IMR-90 (cell line): ENCODE data around the gene FAM131B. TPM values are rescaled to one million over a fixed set of nuclear protein-coding genes. Genes with fewer than 3 reads are reported as not detected.

Source experiments
- ATAC-seq: fragments of 200-7000 bp; cut with Tn5 transposase; 2 replicates; pipeline ENCODE4 v1.9.1; 2020; ENCODE audit warnings: low read depth, mild to moderate bottlenecking, moderate library complexity
- BruUV-seq: library from RNA; stranded (reverse); fragments of 400-500 nt; replicated peaks from 2 replicates; lab custom pipeline; 2021; lab: Mats Ljungman, UMichigan
- CTCF ChIA-PET: fragments of 300-600 bp; formaldehyde crosslinking; extraction: SDS; loops from one replicate; lab custom pipeline; 2021; ENCODE audit warnings: antibody characterized with exemption; lab: Yijun Ruan, JAX
- POLR2A ChIA-PET: fragments of 300-600 bp; sonication (Branson Sonifier 250); formaldehyde crosslinking; loops from one replicate; lab custom pipeline; 2022; ENCODE audit warnings: antibody characterized with exemption; ENCODE audit not compliant: unreplicated experiment; lab: Charles Lee
- DNase-seq: peaks from one replicate; pipeline ENCODE4 v3.0.0; 2013
- H2AFZ ChIP-seq: replicated peaks from 2 replicates; pipeline ENCODE3; 2013; ENCODE audit warnings: low read length, mild to moderate bottlenecking; ENCODE audit not compliant: poor library complexity
- H2AK5ac ChIP-seq: 2 replicates; pipeline ENCODE4 v1.6.1; 2013; ENCODE audit warnings: low read depth, low read length, inconsistent platforms
- H2AK9ac ChIP-seq: replicated peaks from 2 replicates; pipeline ENCODE3; 2013; ENCODE audit warnings: mild to moderate bottlenecking, low read depth, low read length, moderate library complexity; ENCODE audit not compliant: poor library complexity
- H2BK120ac ChIP-seq: 2 replicates; pipeline ENCODE4 v1.6.1; 2013; ENCODE audit warnings: low read depth, low read length, inconsistent platforms
- H2BK15ac ChIP-seq: 3 replicates; pipeline ENCODE4 v1.6.1; 2013; ENCODE audit warnings: low read depth, low read length, inconsistent platforms
- H2BK20ac ChIP-seq: 2 replicates; pipeline ENCODE4 v1.6.1; 2013; ENCODE audit warnings: low read depth, mild to moderate bottlenecking, inconsistent platforms, low read length, moderate library complexity
- H2BK5ac ChIP-seq: 2 replicates; pipeline ENCODE4 v1.6.1; 2013; ENCODE audit warnings: mild to moderate bottlenecking, low read depth, low read length, inconsistent platforms; ENCODE audit not compliant: poor library complexity, severe bottlenecking
- H3K14ac ChIP-seq: replicated peaks from 2 replicates; pipeline ENCODE4 v1.6.1; 2013; ENCODE audit warnings: low read depth, low read length, inconsistent platforms
- H3K18ac ChIP-seq: 2 replicates; pipeline ENCODE4 v1.6.1; 2013; ENCODE audit warnings: low read depth, low read length, control low read depth
- H3K23ac ChIP-seq: 2 replicates; pipeline ENCODE4 v1.6.1; 2013; ENCODE audit warnings: low read depth, low read length, inconsistent platforms
- H3K27ac ChIP-seq: 2 replicates; pipeline ENCODE4 v1.5.1; 2013; ENCODE audit warnings: mild to moderate bottlenecking, control low read depth, low read length; ENCODE audit not compliant: insufficient read depth
- H3K27me3 ChIP-seq: 2 replicates; pipeline ENCODE4 v1.6.1; 2013; ENCODE audit warnings: low read length; ENCODE audit not compliant: control insufficient read depth, insufficient read depth
- H3K36me3 ChIP-seq: 2 replicates; pipeline ENCODE4 v1.6.1; 2013; ENCODE audit warnings: low read length, mixed read lengths; ENCODE audit not compliant: control insufficient read depth, insufficient read depth
- H3K4ac ChIP-seq: 2 replicates; pipeline ENCODE4 v1.6.1; 2013; ENCODE audit warnings: low read depth, low read length, inconsistent platforms
- H3K4me1 ChIP-seq: 2 replicates; pipeline ENCODE4 v1.6.1; 2013; ENCODE audit warnings: low read length, mixed read lengths; ENCODE audit not compliant: control insufficient read depth, insufficient read depth
- H3K4me2 ChIP-seq: 2 replicates; pipeline ENCODE4 v1.6.1; 2013; ENCODE audit warnings: low read depth, mild to moderate bottlenecking, control low read depth, low read length, moderate library complexity
- H3K4me3 ChIP-seq: 2 replicates; pipeline ENCODE4 v1.5.1; 2013; ENCODE audit warnings: low read depth, mild to moderate bottlenecking, control low read depth, low read length, moderate library complexity; ENCODE audit not compliant: insufficient read depth
- H3K56ac ChIP-seq: 2 replicates; pipeline ENCODE4 v1.6.1; 2013; ENCODE audit warnings: low read length, inconsistent platforms; ENCODE audit not compliant: insufficient read depth; ENCODE audit errors: extremely low read depth
- H3K79me1 ChIP-seq, 2 experiments: 2 replicates each; pipeline ENCODE4 v1.6.1; 2013; ENCODE audit warnings: low read length in 2 of 2, inconsistent platforms in 1 of 2, low read depth in 1 of 2
- H3K9ac ChIP-seq: 2 replicates; pipeline ENCODE4 v1.6.1; 2013; ENCODE audit warnings: low read depth, low read length, control low read depth
- H3K9me1 ChIP-seq: 2 replicates; pipeline ENCODE4 v1.6.1; 2013; ENCODE audit warnings: low read length, inconsistent platforms; ENCODE audit not compliant: insufficient read depth
- H3K9me3 ChIP-seq: 2 replicates; pipeline ENCODE4 v1.6.1; 2013; ENCODE audit warnings: low read length; ENCODE audit not compliant: control insufficient read depth, insufficient read depth
- H4K20me1 ChIP-seq: 2 replicates; pipeline ENCODE4 v1.6.1; 2013; ENCODE audit warnings: low read length, inconsistent platforms; ENCODE audit not compliant: insufficient read depth
- H4K5ac ChIP-seq: 2 replicates; pipeline ENCODE4 v1.6.1; 2013; ENCODE audit warnings: mild to moderate bottlenecking, low read depth, low read length, control low read depth
- H4K8ac ChIP-seq, 2 experiments: 2 replicates each; pipeline ENCODE4 v1.6.1; 2013; ENCODE audit warnings: low read depth in 2 of 2, low read length in 2 of 2, control low read depth in 1 of 2, inconsistent platforms in 1 of 2
- H4K91ac ChIP-seq: 2 replicates; pipeline ENCODE4 v1.6.1; 2013; ENCODE audit warnings: low read depth, low read length, inconsistent platforms; ENCODE audit not compliant: insufficient read depth
- FOS ChIP-seq: fragments of 150-350 bp; IDR thresholded peaks from 2 replicates; pipeline ENCODE4 v1.6.1; 2016; ENCODE audit warnings: low read depth, low read length
- SMC3 ChIP-seq: fragments of 150-350 bp; IDR thresholded peaks from 2 replicates; pipeline ENCODE4 v1.6.1; 2016; ENCODE audit warnings: low read depth, mild to moderate bottlenecking, antibody characterized with exemption, low read length, moderate library complexity
- WGBS, 2 experiments: methylation state at CpG; one replicate each; pipeline versions ENCODE4 v1.1.5 to v1.1.7; 2013; ENCODE audit warnings: missing lambda C conversion rate in 2 of 2; ENCODE audit not compliant: insufficient read length in 1 of 2; ENCODE audit errors: extremely low coverage in 2 of 2; 5-methylcytosine and 5-hydroxymethylcytosine counted together
- dilution Hi-C: fragments of 300-500 bp; cut with HindIII; formaldehyde crosslinking; loops from one replicate; pipeline ENCODE4 v1.14.3; 2018; ENCODE audit warnings: low sequenced_read_pairs; ENCODE audit not compliant: unreplicated experiment
- in situ Hi-C: fragments of 300-500 bp; cut with MboI; formaldehyde crosslinking; loops from 3 replicates; pipeline ENCODE4 v1.14.3; 2019; ENCODE audit warnings: low sequenced_read_pairs, inconsistent platforms, mixed read lengths
- intact Hi-C: fragments of 100-400 bp; cut with micrococcal nuclease; formaldehyde crosslinking; loops from 2 replicates; pipeline ENCODE4 v1.10.0; 2022
- polyA plus RNA-seq, 3 experiments: library from polyadenylated mRNA; depleted of rRNA; stranded (reverse); fragments of >200 nt; gene quantifications; 2 replicates each; pipeline ENCODE4 v1.2.3, GENCODE V29; 2012; ENCODE audit warnings: low replicate concordance in 1 of 3
- total RNA-seq: library from RNA; depleted of rRNA; stranded (reverse); fragments of >200 nt; gene quantifications from 2 replicates; pipeline ENCODE4 v1.2.3, GENCODE V29; 2012
- TF ChIP-seq, protein P1 (sequence below): fragments of 150-350 bp; IDR thresholded peaks from 2 replicates; pipeline ENCODE4 v1.6.1; 2016; ENCODE audit warnings: low read depth, mild to moderate bottlenecking, low read length, moderate library complexity, borderline replicate concordance

FAM131B gene
- total and polyA plus RNA-seq, 2 of the 4 experiments (the other 2 are of a cell fraction): 3.4 to 4.3 TPM

DNA sequence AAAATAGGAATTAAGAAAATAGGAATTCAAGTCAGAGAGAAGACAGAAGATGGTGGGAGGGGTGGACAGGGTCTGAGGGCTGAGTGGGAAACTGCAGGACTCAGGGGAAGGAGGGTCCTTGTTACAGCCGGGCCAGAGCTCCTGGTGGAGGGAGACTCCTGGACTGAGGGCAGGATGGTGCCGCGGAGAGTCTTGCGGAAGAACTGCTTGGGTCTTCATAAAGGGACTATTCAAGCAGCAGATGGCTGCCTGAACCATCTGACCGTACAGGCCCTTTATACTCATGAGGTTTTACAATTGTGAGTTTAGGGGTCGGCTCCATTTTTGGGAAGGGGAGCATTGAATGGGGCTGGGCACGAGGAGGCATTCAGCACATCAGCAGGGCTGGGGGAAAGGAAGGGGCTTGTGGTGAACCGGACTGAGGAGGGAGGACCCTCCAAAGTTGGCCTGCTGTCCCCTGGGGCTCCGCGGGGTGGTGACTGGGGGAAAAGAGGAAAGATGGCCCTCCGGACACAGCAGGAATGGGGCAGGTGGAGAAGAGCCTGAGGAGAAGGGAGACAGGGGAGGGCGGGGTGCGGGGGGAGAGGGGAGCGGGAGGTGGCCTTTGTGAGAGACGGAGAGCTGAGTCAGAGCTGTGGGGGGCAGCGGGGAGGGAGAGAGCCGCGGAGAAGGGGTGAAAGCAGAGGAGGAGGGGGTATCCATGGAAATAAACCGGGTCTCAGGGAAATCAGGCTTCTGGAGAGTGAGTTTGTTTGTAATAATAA is 1.5 kb downstream of the FAM131B start (continued):
- TF ChIP-seq, protein P1, sequence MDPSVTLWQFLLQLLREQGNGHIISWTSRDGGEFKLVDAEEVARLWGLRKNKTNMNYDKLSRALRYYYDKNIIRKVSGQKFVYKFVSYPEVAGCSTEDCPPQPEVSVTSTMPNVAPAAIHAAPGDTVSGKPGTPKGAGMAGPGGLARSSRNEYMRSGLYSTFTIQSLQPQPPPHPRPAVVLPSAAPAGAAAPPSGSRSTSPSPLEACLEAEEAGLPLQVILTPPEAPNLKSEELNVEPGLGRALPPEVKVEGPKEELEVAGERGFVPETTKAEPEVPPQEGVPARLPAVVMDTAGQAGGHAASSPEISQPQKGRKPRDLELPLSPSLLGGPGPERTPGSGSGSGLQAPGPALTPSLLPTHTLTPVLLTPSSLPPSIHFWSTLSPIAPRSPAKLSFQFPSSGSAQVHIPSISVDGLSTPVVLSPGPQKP: no peak

DNA sequence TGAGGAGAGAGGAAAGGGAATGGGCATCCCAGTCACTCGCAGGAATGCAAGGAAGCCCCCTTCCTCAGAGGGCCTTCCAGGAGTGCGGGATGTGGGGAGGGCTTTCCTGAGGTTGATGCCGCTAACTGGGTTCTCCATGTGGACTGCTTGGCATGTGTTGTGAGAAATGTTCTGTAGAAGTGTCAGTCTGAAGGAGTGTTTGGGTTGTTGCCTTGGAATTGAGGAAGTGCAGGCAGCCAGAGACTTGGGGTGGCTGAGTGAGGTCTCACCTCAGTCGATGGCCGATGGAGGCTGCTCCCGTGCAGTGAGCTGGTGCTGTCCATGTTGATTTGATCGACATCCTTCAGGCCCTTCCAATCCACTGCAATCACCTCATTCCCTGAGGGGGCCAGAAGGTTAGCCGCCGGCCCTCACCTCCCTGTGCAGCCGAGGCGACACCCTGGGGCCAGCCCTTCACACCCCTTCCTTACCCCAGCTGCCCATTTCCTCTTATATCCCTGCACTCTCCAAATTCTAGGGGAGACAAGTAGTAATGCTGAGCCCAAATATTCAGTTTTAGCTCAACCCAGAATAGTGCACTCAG is 2.7 kb downstream of the FAM131B start:
- dilution Hi-C loops (no loop called here), intact Hi-C loops (no loop called here), in situ Hi-C loops (no loop called here)
- H3K9me3 ChIP-seq: no peaks in the 10 kb centered on the region
- H3K36me3 ChIP-seq: peaks cover 2% of the 10 kb centered on the region; the same call in 1 of the 2 replicates
- H3K4me3 ChIP-seq: no peak overlapping the region
- DNase-seq (no peak), ATAC-seq (no peak)
- no peak overlapping the region for H3K4me2 ChIP-seq
- no peak overlapping the region for H2AK5ac ChIP-seq
- no peak overlapping the region for H3K9ac ChIP-seq
- 62% methylated on average over 11 of the region's 11 CpGs; no CpG with 5 or more reads in 1 of the 2 experiments for WGBS, 2 experiments
- no peak overlapping the region for H2BK5ac ChIP-seq
- H2AK9ac ChIP-seq: peak overlapping the region; percentile 74
- CTCF ChIA-PET: interaction anchor here (0.8 to 1.1 kb wide), 2 partner anchors 12 to 20 kb away, joined by 4 to 7 read pairs; no protein-coding TSS in a partner anchor
- H4K91ac ChIP-seq: no peak overlapping the region
- no peak overlapping the region for H3K56ac ChIP-seq
- H4K20me1 ChIP-seq: no peaks in the 10 kb centered on the region
- no peak for TF ChIP-seq SMC3
- TF ChIP-seq FOS: no peak
- no peak overlapping the region for H4K8ac ChIP-seq
- no peak overlapping the region for H2AFZ ChIP-seq
- H2BK15ac ChIP-seq: no peak overlapping the region
- no peaks in the 10 kb centered on the region for H3K9me1 ChIP-seq
- no peak overlapping the region for H4K5ac ChIP-seq
- H3K18ac ChIP-seq: no peak overlapping the region
- H2BK20ac ChIP-seq: no peak overlapping the region
- peaks cover 32% of the 10 kb centered on the region for H3K27me3 ChIP-seq
- no peak overlapping the region for H2BK120ac ChIP-seq
- H3K4me1 ChIP-seq: no peaks in the 10 kb centered on the region
- no TSS peak for BruUV-seq
- H3K79me1 ChIP-seq: no peaks in the 10 kb centered on the region
- H3K14ac ChIP-seq: no peak overlapping the region
- H3K27ac ChIP-seq: no peak overlapping the region
- POLR2A ChIA-PET: no interaction called here
- no peak overlapping the region for H3K23ac ChIP-seq
- H3K4ac ChIP-seq: no peak overlapping the region
